CD4-positive, alpha-beta T cell treated with Interleukin-21 for 1 hour (primary cell): ENCODE results near the gene FJX1.

ENCODE experiments used
- DNase-seq: peaks from one replicate; pipeline ENCODE4 v3.0.0-alpha.2; 2020

The FJX1 gene

GRCh38 chr11:35608502-35608901, 9.8 kb upstream of the FJX1 start:
- no peak for DNase-seq

- DNase-seq, result no peak
Measured at GRCh38 chr11:35609656-35610055, 8.6 kb upstream of the FJX1 start.

DNA sequence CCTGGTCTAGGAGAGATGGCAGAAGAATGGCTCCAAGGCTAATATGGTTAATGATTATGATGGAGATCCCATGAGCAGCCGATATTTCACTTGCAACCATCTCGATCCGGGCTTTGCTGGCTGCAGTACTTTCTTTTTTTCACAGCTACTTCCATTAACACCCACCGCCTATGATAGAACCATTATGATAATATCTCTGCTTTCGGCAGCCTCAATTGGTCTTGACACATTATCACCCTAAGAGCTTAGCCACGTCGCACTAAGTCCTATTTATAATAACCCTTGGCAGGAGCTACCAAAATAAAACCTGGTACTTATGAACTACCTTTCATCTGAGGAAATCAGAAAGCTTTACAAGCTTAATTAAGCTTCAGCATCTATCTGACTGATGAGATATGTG, 7.6 kb upstream of the FJX1 start:
- no peak for DNase-seq

DNA sequence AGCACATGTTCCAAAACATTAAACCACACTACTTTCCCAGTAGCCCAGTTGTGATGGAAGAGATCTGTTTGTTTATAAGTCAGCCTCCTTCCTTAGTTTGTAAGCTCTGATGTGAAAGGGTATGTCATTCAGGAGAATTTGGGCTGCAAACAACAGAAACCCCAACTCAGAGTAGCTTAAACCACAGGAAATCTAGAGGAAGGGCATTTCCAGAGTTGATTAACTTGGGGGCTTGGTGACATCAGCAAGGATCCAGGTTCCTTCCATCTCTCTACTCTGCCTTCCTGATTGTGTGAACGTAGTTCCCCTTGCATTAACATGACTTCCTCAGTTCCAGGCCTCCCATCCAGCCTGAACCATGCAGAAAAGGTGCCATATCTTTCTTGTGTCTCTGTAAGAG, 6.5 kb upstream of the FJX1 start:
- DNase-seq, result no peak

DNA sequence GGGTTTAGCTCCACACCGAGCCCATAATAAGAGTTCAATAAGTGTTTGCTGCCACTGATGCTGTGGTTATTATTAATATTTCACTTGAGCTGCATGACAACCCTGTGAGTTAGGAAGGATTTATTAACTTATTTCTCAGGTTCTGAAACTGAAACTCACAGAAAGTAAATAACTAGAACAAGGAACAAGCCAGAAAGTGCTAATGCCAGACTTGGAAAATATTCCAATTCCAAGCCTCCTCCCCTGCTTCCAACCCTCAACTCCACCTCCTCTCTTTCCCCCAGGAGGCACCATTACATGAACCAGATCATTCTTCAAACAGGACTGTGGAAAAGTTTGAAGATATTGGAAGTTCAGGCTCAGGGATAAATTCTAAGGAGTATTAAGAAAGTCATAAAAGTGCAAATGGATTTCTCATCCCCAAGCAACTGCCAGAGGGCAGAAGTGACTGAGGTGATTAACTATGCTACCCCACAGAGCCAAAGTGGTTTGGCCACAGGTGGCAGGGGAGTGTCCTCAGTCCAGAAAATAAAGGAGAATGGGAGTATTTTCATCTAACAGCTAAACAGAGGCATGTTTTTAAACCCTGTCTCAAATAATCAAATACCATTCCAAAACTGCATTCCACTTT, 3.2 kb upstream of the FJX1 start:
- no peak for DNase-seq

DNA sequence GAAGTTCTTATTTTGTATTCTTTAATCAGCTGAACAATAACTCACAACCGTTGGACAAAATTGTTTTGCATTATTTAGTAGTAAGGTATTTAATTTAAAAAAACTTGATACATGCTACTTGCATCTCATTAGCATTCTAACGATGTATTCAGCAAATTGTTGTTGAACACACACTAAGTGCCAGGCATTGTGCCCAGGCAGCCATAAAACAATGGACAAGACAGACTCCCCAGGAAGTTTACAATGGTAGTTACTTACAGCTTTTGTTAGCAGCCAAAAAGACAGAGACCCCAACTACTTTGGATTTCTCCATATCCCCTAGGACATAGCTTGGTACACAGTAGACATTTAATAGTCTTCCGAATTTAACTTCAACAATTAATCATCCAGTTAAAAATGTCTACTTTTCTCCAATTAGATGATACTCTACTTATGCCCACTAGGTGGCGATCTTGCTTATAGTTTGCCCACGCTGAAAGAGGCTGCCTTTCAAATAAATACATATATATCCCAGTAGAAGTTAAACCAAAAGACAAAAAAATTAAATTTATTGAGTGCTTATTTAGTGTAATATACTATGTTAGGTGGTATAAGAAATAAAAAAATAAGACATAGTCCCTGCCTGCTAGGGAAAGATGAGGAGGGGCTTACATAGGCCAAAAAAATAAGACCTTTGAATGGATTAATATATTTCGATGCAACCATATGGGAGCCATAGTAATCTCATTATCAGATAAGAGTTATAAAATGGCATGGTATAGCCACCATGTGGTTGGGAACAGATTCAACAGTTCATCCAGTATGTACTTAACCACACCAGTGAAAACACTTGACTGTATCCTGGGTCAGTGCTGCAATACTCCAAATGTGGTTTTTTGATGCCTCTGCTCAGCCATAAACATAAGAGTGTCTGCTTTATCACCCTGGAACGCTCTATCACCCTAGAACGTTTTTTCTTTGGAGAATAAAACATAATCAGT, 2.0 kb upstream of the FJX1 start:
- DNase-seq, result peak; percentile 48

DNA sequence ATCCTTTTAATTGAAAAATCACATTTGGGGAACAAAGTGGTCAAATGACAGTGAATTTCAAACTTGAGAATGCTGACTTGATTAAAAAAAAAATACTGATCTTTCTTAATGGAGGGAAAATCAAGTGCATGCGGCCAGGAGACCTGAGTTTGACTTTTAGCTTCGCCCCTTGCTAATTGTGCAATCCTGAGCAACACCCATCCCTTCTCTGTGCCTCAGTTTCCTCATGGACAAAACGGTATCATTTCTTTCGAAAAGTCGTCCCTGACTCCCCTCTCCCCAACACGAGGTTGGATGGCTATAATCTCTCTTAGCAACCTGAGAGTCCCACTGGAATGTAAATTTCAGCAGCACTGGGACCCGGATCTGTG, 959 bp upstream of the FJX1 start:
- DNase-seq, result no peak

GRCh38 chr11:35618497-35619115, 346 bp downstream of the FJX1 start:
- DNase-seq, result no peak

DNA sequence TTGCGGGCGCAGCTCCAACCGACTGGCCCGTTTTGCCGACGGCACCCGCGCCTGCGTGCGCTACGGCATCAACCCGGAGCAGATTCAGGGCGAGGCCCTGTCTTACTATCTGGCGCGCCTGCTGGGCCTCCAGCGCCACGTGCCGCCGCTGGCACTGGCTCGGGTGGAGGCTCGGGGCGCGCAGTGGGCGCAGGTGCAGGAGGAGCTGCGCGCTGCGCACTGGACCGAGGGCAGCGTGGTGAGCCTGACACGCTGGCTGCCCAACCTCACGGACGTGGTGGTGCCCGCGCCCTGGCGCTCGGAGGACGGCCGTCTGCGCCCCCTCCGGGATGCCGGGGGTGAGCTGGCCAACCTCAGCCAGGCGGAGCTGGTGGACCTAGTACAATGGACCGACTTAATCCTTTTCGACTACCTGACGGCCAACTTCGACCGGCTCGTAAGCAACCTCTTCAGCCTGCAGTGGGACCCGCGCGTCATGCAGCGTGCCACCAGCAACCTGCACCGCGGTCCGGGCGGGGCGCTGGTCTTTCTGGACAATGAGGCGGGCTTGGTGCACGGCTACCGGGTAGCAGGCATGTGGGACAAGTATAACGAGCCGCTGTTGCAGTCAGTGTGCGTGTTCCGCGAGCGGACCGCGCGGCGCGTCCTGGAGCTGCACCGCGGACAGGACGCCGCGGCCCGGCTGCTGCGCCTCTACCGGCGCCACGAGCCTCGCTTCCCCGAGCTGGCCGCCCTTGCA, 1.0 kb downstream of the FJX1 start:
- no peak for DNase-seq

DNA sequence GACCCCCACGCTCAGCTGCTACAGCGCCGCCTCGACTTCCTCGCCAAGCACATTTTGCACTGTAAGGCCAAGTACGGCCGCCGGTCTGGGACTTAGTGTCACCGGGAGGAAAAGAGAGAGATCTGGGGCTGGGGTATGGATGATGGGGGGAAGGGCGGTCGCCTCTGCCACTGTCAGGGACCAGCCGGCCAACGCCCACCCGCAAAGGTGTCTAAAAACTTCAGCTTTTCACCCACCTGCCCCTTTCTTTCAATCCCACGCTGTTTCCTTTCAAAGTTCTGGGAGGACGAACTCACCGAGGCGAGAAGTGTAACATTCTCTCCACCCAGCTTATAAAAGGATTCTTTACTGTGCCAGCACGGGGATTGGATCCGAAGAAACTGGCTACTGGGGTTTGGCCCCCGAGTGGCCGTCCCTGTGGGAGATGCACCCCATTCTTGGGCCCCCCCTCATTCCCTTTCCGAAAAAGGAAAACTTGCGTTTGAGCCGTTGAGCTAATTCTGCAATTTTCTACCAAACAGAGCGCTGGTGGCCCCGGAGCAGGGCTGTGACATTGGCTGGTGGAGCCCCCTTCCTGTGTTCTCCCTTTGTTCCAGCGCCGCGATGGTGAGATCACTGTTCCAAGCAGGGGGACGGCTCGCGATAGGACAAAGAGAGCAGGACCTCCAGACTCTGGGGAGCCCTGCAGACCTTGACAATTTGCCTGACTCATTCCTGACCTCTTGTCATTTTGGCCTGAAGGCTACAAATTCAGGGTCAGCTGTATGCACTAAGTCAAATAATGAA, 1.8 kb downstream of the FJX1 start:
- DNase-seq, result no peak

DNA sequence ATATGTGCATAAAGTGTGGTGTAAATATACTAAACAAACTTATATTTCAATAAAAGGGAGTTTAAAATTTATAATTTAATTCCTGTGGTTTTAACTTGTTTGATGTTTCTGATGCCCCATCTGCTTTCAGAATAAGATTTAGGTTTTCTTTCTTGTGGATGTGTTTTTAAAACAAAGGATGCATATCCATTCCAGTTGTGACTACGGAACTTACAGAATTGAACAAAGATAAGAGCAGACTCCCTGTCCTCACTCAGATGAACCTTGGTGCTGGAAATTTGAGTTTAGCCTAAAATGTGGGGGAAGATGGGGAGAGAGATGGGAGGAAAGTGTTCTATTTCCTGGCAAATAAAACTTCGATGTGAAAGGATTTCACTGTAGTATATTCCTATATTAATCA, 2.5 kb downstream of the FJX1 start:
- no peak for DNase-seq

DNA sequence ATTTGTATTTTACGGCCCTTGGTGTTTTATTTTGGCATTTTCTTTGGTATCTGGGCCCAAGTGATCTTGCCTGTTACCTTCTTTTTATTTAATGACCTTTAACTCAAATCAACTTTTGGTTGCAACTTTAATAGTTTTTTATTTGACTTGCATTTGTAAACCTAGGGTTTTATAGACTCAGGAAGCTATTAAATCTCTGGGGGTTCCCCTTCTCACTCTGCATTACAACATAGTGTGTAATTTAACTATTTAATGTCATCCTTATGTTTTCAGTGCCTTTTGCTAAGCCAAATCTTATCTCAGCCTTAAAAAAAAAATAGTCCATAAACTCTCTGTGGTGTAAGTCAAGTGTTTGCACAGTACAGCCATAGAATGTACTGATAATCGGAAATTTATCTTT, 3.4 kb downstream of the FJX1 start:
- DNase-seq, result no peak

- no peak for DNase-seq
Measured at GRCh38 chr11:35622070-35622469, 3.8 kb downstream of the FJX1 start.

DNA sequence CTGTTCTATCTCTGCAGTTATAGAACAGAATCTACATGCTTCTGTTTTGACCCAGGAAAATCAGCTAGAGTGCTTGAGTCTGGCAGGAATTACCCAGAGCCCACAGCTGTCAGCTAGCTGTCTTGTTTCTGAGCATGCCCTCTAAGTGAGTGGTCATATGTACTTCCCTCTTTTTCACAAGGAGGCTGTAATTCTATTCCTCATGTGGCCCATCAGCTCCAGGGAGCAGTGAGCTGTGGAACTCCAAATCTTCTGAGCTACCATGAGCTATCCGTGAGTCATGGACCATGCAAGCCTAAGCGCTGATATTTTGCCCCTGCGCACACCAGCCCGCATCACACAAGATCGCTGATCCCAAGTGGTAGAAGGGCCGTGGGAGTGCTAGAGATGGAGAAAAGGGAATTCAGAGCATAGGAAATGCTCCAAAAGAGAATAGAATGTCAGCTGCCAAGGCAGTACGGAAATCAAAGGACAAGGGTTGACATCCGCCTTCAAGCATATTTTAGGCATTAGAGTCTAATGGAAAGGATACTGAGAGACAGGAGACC, 5.4 kb downstream of the FJX1 start:
- no peak for DNase-seq

GRCh38 chr11:35624316-35624715, 6.1 kb downstream of the FJX1 start:
- DNase-seq, result no peak

DNA sequence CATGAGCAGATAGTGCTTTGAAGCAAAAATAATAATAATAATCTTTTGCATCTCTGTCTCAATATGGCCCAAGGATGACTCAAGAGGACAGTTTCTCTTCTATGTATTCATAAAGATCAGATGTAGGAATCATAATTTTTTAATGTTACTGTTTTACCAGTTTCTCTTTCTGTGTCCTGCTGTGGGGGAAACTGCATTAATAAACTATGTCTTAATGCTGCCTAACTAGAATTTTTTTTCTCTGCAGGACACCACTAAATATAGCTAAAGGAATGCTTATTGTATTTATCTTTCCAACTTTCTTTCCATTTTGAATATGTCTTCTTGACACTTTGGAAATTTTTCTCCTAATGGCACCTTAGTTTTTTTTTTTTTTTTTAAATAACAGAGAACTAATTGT, 6.5 kb downstream of the FJX1 start:
- DNase-seq, result no peak

- no peak for DNase-seq
Measured at GRCh38 chr11:35626501-35626900, 8.2 kb downstream of the FJX1 start.

DNA sequence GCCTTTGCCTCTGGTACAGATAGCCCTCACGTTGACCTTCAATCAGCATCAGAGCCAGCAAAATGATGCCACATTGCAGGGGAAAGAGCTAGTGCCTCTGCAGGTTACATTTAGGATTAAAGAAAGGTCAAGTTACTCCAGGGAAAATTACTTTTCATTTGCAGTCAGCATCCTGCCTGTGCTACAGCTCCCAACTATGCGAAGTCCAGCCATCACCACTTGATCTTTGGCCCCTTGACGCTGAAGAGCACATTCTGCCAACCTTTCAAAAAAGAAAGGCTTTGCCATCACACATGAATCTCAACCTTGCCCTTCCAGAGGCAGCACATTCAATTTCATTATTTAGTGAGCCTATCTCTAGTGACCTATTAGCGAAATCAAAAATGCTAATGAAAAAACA, 11.3 kb downstream of the FJX1 start:
- no peak for DNase-seq

GRCh38 chr11:35629914-35630313, 11.7 kb downstream of the FJX1 start:
- no peak for DNase-seq

DNA sequence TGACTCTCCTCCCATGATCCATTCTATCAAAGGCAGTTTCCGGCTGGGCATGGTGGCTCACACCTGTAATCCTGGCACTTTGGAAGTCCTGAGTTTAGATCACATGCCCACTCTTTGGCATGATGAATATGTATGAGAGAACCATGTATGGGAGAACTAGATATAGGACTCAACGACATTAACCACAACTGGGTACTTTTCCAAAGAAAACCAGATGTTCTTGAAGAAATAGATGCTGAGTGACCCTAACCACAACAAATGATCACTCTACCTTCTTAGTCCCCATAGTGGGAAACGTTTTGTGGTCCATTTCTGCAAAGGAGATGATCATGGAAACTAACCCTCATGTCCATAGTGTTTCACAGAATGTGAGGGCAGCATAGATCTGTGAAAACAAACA, 13.6 kb downstream of the FJX1 start:
- no peak for DNase-seq

DNA sequence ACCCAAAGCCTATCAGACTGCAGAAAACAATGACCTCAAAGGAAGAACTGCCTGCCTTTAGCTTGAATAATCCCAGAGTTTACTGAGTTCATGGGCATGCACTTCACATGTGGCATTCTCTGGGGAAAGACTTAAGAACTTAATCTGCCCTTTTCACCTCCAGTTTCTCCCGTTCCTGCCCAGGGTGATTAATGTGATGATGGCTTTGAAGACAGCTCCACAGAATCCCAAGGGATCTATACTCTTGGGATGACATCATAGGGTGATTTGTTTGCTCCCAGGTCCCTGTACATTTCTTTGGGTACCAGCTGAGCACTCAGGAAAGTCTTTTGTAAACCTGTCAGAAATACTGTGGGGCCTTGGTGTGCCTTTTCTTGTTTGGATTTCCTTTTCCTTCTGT, 14.0 kb downstream of the FJX1 start:
- no peak for DNase-seq

DNA sequence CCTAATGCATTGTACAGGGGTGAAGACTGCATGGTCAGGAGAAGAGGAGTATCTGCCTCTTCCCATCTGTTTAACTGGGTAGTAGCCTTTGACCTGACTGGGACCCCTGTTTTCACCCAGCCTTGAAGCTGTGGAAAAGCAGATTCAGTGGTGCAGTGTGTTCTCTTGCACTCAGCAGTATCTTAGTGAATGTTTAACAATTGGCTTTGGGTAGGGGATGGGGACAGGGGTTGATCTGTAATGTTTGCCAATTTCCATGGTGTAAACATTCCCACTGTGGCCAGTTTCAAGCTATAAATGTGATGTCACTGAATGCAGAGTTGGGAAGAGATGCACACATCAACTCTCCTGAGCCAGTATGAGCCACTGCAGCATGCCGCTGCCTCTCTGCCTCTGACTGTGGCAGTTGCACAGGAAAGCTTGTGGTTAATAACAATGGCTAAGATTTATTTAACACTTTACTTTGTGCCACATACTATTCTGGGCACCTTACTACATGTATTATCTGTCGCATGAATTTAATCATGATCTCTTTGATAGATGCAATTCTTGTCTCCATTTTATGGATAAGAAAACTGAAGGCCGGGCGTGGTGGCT, 15.7 kb downstream of the FJX1 start:
- no peak for DNase-seq
